Lower lobe of right lung (tissue), 2 donors: ENCODE results near the gene ACAD11. TPM values are rescaled to one million over a fixed set of nuclear protein-coding genes. Genes with fewer than 3 reads are reported as not detected.

ENCODE experiments used
- ATAC-seq, 2 donors: fragments of 200-7000 bp; cut with Tn5 transposase; one replicate each; pipeline ENCODE4 v1.9.1; 2020 to 2022; ENCODE audit warnings: mild to moderate bottlenecking in 2 of 2, moderate library complexity in 2 of 2
- DNase-seq: peaks from one replicate; pipeline ENCODE4 v3.0.0-alpha.2; 2020
- H3K27ac ChIP-seq: fragments of 200-600 bp; one replicate; pipeline ENCODE4 v1.8.0; 2022
- H3K27me3 ChIP-seq: fragments of 200-600 bp; one replicate; pipeline ENCODE4 v1.8.0; 2022; ENCODE audit warnings: low read depth
- H3K36me3 ChIP-seq: fragments of 200-600 bp; one replicate; pipeline ENCODE4 v1.8.0; 2022; ENCODE audit warnings: mild to moderate bottlenecking
- H3K4me1 ChIP-seq: fragments of 200-600 bp; one replicate; pipeline ENCODE4 v1.8.0; 2022
- H3K4me3 ChIP-seq: fragments of 200-600 bp; one replicate; pipeline ENCODE4 v1.8.0; 2022; ENCODE audit warnings: mild to moderate bottlenecking
- H3K9me3 ChIP-seq: fragments of 200-600 bp; one replicate; pipeline ENCODE4 v1.8.0; 2022
- CTCF ChIP-seq: fragments of 200-600 bp; IDR thresholded peaks from one replicate; pipeline ENCODE4 v1.8.0; 2022; ENCODE audit warnings: antibody characterized with exemption, mild to moderate bottlenecking
- intact Hi-C: fragments of 100-400 bp; cut with DNase I; formaldehyde crosslinking; loops from one replicate; pipeline ENCODE4 v1.11.0; 2022
- total RNA-seq: library from RNA; stranded (reverse); fragmentation: NEBNext Ultra II Directional; extraction: Animal tissue kit (Norgen Biotek cat#: 25700); gene quantifications from one replicate; pipeline ENCODE4 v1.2.1, GENCODE V29; 2021
- donor health status: DM: no; HTN: yes; CAD: no; lungs with severe emphysema.

The ACAD11 gene
- total RNA-seq, 1 donor from 2014 or later = 17.7 TPM

GRCh38 chr3:132544130-132544529 lies 115.5 kb downstream of the ACAD11 start:
- Histone ChIP-seq H3K4me1 (no peaks in the 10 kb centered on the region), H3K9me3 (no peaks in the 10 kb centered on the region), H3K4me3 (no peak overlapping the region), H3K36me3 (peaks cover 19% of the 10 kb centered on the region), H3K27ac (no peak overlapping the region), H3K27me3 (no peaks in the 10 kb centered on the region)
- intact Hi-C loops = no loop called here
- TF ChIP-seq CTCF = no peak
- ATAC-seq (no peak), DNase-seq (no peak)

GRCh38 chr3:132543011-132543739 lies 116.4 kb downstream of the ACAD11 start:
- intact Hi-C loops = no loop called here
- ATAC-seq (peak; percentile 67 to 82), DNase-seq (no peak)
- no peak for TF ChIP-seq CTCF
- H3K36me3 ChIP-seq = peaks cover 29% of the 10 kb centered on the region
- no peak overlapping the region for H3K27ac ChIP-seq
- H3K9me3 ChIP-seq = no peaks in the 10 kb centered on the region
- no peaks in the 10 kb centered on the region for H3K4me1 ChIP-seq
- H3K27me3 ChIP-seq = no peaks in the 10 kb centered on the region
- no peak overlapping the region for H3K4me3 ChIP-seq

- no peak for TF ChIP-seq CTCF
- H3K27me3 ChIP-seq = no peaks in the 10 kb centered on the region
- peak in 1 of 2 donors; percentile 50 for ATAC-seq
- DNase-seq = no peak
- intact Hi-C loops = no loop called here
- no peaks in the 10 kb centered on the region for H3K9me3 ChIP-seq
- H3K4me1 ChIP-seq = no peaks in the 10 kb centered on the region
- H3K36me3 ChIP-seq = peaks cover 35% of the 10 kb centered on the region
- H3K4me3 ChIP-seq = no peak overlapping the region
- H3K27ac ChIP-seq = no peak overlapping the region
These were observed 117.0 kb downstream of the ACAD11 start for GRCh38 chr3:132542577-132542976.

GRCh38 chr3:132539681-132540080 lies 119.9 kb downstream of the ACAD11 start:
- TF ChIP-seq CTCF = no peak
- Histone ChIP-seq H3K27ac (no peak overlapping the region), H3K36me3 (peaks cover 54% of the 10 kb centered on the region), H3K27me3 (no peaks in the 10 kb centered on the region), H3K4me3 (no peak overlapping the region), H3K4me1 (no peaks in the 10 kb centered on the region), H3K9me3 (no peaks in the 10 kb centered on the region)
- DNase-seq (no peak), ATAC-seq (no peak)
- intact Hi-C loops = no loop called here

GRCh38 chr3:132538072-132538471 lies 121.5 kb downstream of the ACAD11 start:
- Histone ChIP-seq H3K27ac (no peak overlapping the region), H3K36me3 (peaks cover 70% of the 10 kb centered on the region)
- intact Hi-C loops = no loop called here

More at GRCh38 chr3:132538072-132538471, 121.5 kb downstream of the ACAD11 start:
- TF ChIP-seq CTCF = no peak
- H3K4me3 ChIP-seq = no peak overlapping the region
- DNase-seq = no peak
- H3K27me3 ChIP-seq = no peaks in the 10 kb centered on the region
- no peak for ATAC-seq
- H3K9me3 ChIP-seq = no peaks in the 10 kb centered on the region
- no peaks in the 10 kb centered on the region for H3K4me1 ChIP-seq
